Activated T-helper 17 cell treated with anti-CD3 and anti-CD28 coated beads, Interleukin-2, amount 50 U/mL, for 72 hours (primary cell): Measurements from ENCODE around the gene ECI2. TPM values are rescaled to one million over a fixed set of nuclear protein-coding genes. Genes with fewer than 3 reads are reported as not detected.

Experiments used
- total RNA-seq, 2 donors: library from RNA; stranded (reverse); gene quantifications; one replicate each; pipeline ENCODE4 v1.2.3, GENCODE V29; 2022

The ECI2 gene
- total RNA-seq, 2 donors from 2014 or later = 41.6 to 45.8 TPM

Other genes with a start within 250 kb of the ECI2 start
- gene FAM217A, start 56.4 kb downstream of the ECI2 start, total RNA-seq = not detected